Cardiac fibroblast (primary cell): Measurements from ENCODE around the gene NEFH.

Source experiments
- DNase-seq, 2 donors: peaks; one replicate each; pipeline versions ENCODE4 v3.0.0 to v3.0.0-alpha.2; 2010; ENCODE audit warnings: low read depth in 2 of 2
- H3K4me3 ChIP-seq, 2 donors: replicated peaks in 1 of 2; 1 replicate in 1 of 2; 2 replicates in 1 of 2; pipeline ENCODE4 v1.5.1; 2011; ENCODE audit warnings: low read depth in 2 of 2, low read length in 2 of 2, mild to moderate bottlenecking in 2 of 2, moderate library complexity in 1 of 2
- TF ChIP-seq, protein P1 (sequence below): IDR thresholded peaks from one replicate; pipeline ENCODE4 v1.5.1; 2011; ENCODE audit warnings: low read depth, mild to moderate bottlenecking, low read length, inconsistent platforms

NEFH gene

DNA sequence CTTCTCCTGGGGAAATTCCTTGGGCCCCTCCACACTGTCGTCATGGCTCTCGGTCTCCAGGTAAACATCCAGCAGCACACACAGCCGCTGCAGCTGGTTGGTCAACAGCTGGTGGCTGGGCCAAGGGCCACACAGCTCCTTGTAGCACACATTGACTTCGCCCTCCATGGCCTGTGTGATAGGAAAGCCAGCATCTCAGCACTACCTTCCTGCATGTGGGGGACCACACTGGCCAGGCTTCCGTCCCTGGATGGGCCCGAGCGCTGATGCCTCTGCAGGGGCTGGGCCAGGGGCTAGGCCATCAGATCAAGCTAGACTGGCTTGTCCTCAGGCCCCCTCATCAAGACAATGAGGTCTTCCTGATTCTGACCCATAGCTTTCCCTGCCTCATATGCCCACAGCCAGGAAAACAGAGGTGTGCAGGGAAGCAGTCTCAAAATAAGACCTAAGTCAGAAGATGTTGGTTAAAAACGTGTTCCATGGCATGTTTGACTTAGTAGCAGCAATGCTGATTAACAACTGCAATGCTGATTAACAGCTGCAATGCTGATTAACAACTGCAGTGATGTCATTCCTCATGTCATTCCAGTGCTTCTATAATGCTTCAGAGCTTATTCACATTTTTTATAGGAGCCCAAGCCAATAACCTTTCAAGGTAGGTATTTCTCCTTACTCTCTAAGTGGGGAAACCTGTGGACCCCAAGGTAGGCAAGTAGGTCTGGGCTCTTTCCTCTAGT, 31.3 kb downstream of the NEFH start:
- TF ChIP-seq, protein P1, sequence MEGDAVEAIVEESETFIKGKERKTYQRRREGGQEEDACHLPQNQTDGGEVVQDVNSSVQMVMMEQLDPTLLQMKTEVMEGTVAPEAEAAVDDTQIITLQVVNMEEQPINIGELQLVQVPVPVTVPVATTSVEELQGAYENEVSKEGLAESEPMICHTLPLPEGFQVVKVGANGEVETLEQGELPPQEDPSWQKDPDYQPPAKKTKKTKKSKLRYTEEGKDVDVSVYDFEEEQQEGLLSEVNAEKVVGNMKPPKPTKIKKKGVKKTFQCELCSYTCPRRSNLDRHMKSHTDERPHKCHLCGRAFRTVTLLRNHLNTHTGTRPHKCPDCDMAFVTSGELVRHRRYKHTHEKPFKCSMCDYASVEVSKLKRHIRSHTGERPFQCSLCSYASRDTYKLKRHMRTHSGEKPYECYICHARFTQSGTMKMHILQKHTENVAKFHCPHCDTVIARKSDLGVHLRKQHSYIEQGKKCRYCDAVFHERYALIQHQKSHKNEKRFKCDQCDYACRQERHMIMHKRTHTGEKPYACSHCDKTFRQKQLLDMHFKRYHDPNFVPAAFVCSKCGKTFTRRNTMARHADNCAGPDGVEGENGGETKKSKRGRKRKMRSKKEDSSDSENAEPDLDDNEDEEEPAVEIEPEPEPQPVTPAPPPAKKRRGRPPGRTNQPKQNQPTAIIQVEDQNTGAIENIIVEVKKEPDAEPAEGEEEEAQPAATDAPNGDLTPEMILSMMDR = no peak
- no peak for DNase-seq
- H3K4me3 ChIP-seq = no peak overlapping the region

DNA sequence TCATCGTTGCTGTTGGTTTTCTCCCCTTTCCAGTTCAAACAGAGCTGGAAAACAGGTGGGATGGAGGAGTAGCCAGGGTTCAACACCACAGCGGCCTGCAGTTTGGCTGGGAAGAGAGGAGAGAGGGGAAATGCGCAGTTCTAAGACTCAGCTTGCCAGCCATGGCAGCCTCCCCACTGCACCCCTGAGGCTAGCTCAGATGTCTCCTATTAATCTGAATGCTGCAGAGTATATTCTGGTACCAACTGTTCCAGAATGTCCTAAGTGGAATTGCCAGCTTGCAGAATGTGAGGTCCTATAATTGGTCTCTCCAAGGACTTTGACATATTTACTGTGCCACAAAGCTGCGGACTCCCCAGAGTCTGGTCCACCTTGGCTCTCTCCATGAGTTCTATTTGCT, 32.0 kb downstream of the NEFH start:
- H3K4me3 ChIP-seq = no peak overlapping the region
- TF ChIP-seq, protein P1 = no peak
- no peak for DNase-seq

DNA sequence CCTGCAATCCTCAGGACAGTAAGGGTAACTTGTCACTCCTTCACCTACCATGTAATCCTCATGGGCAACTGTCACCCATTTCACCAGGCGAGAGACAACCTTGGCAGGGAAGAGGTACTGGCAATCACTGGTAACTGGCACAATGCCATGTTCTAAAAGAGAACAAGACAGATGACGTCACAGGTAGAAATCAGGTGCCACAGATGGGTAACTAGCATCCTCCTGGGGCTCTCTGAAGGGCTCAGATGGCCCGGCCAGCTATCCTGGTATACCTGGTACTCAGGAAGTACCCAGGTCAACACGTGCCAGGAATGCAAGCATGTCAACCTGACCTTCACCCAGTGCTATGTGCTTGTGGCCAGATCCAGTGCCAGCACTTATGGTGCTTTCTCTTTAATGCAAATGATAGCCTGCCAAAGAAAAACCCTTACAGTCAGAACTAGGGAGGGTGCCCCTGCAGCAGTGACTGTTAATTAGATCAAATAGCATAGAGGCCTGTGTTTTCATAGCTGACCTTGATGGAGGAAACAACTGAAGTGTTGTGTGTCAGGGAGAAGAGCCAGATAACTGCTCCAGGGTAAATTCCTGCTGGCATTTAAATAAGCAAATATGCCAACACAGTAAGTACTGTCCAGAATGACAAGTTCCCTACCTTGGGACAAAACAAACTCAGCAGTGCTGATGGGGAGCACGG, 37.3 kb downstream of the NEFH start:
- DNase-seq = no peak
- H3K4me3 ChIP-seq = no peak overlapping the region
- TF ChIP-seq, protein P1 = no peak

DNA sequence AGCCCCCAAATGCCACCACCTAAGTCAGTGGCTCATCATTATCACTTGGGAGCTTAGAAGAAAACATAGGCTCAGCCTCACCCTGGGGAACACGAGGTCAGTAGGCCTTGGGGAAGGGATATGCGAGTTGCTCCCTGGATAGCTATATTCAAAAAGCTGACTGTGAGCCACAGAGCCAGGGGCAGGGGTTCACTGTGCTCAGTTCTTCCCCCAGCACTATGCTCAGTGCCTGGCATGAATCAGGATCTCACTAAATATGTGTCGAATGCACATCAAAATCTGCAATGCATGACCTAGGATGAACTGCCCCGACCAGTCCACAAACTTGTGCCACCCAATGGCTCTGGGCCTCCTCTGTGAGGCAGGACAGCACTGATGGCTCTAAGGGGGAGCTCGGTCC, 38.4 kb downstream of the NEFH start:
- H3K4me3 ChIP-seq = no peak overlapping the region
- no peak for DNase-seq
- TF ChIP-seq, protein P1 = no peak

DNA sequence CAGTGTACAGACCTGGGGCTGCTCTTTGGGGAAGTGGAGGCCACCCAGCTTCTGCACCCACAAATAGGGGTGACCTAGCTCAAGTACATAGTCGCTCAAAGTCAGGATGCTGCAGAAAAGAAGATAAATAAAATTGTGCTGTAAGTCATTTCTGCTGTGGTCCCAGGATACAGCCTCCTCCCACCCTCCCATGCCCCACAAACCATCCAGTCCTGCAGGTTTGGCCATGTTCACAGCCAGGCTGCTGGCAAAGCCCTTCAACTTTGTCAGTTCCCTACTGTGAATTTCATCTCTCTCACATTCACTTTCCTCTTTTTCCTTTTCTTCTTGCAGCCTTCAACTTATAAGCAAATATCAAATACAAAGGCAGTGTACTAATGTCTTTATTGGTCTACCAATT, 40.0 kb downstream of the NEFH start:
- no peak overlapping the region for H3K4me3 ChIP-seq
- no peak for DNase-seq
- TF ChIP-seq, protein P1 = no peak

DNA sequence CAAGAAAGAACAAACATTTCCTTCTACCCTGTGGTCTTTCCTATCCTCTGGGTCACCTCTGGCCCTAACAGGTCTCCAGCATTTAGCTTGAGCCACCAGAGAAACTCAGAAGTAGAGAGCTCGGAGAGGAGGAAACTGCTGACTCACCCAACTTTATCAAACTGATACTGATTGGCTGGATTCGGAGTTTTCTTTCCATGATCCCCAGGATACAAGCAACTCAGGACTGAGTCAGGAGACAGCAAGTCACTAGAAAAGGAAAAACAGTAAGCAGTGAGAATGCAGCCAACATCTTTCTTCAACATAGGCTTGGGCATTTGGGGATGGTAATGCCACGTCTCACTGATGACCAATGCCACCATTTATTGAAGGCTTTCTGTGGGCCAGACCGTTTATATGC, 40.8 kb downstream of the NEFH start:
- H3K4me3 ChIP-seq = no peak overlapping the region
- DNase-seq = peak; percentile 78 to 81
- TF ChIP-seq, protein P1 = no peak
